ENCODE data around the gene ELP1. TPM values are rescaled to one million over a fixed set of nuclear protein-coding genes. Genes with fewer than 3 reads are reported as not detected.
"Not testable (repeated sequence)": the region's sequence is repeated elsewhere in the genome, so short reads cannot be mapped to it uniquely, and the experiment has no call there.

The ELP1 gene
- total RNA-seq, 1 experiment from 2014 or later: 28.9 TPM

DNA sequence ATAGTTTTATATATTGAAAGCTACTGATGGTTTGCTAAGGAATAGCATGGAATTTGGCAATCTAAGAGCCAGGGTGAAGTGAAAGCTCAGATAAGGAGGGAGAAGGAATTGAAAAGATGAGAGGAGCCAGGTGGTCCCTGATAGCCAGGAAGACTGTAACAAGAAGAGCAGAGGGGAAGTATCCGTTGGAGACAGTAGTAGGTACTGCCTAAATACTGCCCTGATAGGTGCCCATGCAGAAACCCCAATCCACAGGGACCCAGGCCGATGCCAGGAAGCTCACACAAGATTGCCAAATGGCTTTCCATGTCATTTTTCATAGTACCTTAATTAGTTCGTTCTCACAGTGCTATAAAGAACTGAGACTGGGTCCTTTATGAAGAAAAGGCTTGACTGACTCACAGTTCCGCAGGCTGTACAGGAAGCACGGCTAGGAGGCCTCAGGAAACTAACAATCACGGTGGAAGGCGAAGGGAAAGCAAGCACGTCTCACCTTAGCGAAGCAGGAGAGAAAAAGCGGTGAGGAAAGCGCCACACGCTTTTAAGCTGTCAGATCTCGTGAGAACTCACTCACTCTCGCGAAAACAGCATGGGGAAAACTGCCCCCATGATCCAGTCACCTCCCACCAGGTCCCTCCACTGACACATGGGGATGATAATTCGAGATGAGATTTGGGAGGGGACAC is 91.2 kb downstream of the ELP1 start:
- Histone ChIP-seq H3K4me3 (ENCODE audit: insufficient read depth, low read depth, low read length) (no peak overlapping the region), H3K27me3 (ENCODE audit: control insufficient read depth, insufficient read depth, low read length) (no peaks in the 10 kb centered on the region), H3K36me3 (replicated peaks; ENCODE audit: control insufficient read depth, insufficient read depth, low read length) (no peaks in the 10 kb centered on the region)
- no peak for DNase-seq

DNA sequence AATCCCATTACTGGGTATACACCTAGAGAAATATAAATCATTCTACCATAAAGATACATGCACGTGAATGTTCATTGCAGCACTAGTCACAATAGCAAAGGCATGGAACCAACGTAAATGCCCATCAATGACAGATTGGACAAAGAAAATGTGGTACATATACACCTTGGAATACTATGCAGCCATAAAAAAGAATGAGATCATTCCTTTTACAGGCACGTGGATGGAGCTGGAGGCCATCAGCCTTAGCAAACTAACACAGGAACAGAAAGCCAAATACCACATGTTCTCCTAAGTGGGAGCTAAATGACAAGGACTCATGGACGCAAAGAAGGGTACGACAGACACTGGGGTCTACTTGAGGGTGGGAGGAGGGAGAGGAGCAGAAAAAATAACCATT is 94.4 kb downstream of the ELP1 start:
- not testable (repeated sequence) for H3K36me3 ChIP-seq (replicated peaks; ENCODE audit: control insufficient read depth, insufficient read depth, low read length); DNase-seq; H3K27me3 ChIP-seq (ENCODE audit: control insufficient read depth, insufficient read depth, low read length); H3K4me3 ChIP-seq (ENCODE audit: insufficient read depth, low read depth, low read length)

DNA sequence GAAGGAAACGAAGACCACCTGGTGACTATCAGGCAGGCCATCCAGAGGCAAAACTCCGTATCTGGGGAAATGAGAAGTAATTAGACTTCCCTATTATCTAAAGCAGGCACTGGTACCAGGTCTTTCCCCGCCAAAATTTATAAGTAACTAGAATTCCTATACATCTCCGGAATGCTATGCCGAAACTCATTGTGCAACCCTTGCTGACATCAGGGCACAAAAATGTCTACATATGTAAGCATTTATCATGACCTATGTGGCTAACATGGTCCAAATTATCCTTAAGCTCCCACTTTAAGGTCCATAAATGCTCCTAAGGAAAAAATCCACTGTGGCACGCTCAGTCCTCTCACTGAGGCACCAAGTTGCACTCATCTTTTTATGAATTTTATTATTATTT is 95.9 kb downstream of the ELP1 start:
- no peak overlapping the region for H3K4me3 ChIP-seq (ENCODE audit: insufficient read depth, low read depth, low read length)
- no peak for DNase-seq
- no peaks in the 10 kb centered on the region for H3K36me3 ChIP-seq (replicated peaks; ENCODE audit: control insufficient read depth, insufficient read depth, low read length)
- no peaks in the 10 kb centered on the region for H3K27me3 ChIP-seq (ENCODE audit: control insufficient read depth, insufficient read depth, low read length)

DNA sequence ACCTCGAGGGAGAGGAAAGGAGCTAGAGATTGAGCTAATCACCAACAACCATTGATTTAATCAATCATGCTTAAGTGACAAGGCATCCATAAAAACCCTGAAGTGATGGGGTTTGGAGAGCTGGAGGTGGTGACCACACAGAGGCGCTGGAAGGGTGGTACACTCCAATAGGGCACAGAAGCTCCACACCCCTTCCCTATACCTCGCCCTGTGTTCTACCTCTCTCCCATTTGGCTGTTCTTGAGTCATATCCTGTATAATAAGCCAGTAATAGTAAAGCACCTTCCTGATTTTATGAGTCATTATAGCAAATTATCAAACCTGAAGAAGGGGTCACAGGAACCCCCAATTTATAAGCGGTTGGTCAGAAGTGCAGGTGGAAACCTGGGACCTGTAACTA is 96.4 kb downstream of the ELP1 start:
- H3K4me3 ChIP-seq (ENCODE audit: insufficient read depth, low read depth, low read length): no peak overlapping the region
- no peak for DNase-seq
- H3K27me3 ChIP-seq (ENCODE audit: control insufficient read depth, insufficient read depth, low read length): no peaks in the 10 kb centered on the region
- no peaks in the 10 kb centered on the region for H3K36me3 ChIP-seq (replicated peaks; ENCODE audit: control insufficient read depth, insufficient read depth, low read length)

DNA sequence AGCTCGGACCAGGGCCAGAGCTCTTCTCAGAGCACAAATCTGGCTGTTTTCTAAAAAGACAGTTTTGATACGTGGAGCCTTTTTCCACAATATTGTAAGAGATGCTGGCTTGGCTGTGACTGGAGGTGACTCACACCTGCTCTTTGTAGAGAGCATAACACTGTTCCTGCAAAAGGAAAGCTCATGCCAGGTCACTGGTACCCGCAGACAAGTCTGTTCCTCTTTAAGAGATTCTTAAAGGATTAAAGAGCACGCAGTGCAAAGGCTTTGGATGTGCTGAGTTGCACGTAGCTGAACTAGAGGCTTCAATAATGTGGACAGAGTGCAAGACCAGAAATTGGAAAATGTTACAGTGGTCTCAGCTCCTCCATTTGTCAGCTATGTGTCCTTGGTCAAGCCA is 97.1 kb downstream of the ELP1 start:
- Histone ChIP-seq H3K36me3 (replicated peaks; ENCODE audit: control insufficient read depth, insufficient read depth, low read length) (no peaks in the 10 kb centered on the region), H3K27me3 (ENCODE audit: control insufficient read depth, insufficient read depth, low read length) (no peaks in the 10 kb centered on the region), H3K4me3 (ENCODE audit: insufficient read depth, low read depth, low read length) (no peak overlapping the region)
- DNase-seq: no peak

DNA sequence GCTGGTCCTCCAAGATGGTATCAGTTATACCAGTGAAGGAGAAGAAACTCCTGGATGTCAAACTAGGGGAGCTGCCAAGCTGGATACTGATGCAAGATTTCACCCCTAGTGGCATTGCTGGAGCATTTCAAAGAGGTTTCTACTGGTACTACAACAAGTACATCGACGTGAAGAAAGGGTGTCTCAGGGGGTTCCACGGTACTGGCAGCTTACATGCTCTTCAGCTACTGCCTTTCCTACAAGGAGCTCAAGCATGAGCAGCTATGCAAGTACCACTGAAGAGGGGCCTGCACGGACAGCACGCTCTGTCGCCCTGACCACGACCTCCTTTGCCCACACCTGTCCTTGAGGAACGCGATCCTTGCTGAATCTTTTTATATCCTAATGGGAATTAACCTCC is 97.6 kb downstream of the ELP1 start:
- H3K4me3 ChIP-seq (ENCODE audit: insufficient read depth, low read depth, low read length): no peak overlapping the region
- H3K27me3 ChIP-seq (ENCODE audit: control insufficient read depth, insufficient read depth, low read length): no peaks in the 10 kb centered on the region
- DNase-seq: no peak
- H3K36me3 ChIP-seq (replicated peaks; ENCODE audit: control insufficient read depth, insufficient read depth, low read length): no peaks in the 10 kb centered on the region

DNA sequence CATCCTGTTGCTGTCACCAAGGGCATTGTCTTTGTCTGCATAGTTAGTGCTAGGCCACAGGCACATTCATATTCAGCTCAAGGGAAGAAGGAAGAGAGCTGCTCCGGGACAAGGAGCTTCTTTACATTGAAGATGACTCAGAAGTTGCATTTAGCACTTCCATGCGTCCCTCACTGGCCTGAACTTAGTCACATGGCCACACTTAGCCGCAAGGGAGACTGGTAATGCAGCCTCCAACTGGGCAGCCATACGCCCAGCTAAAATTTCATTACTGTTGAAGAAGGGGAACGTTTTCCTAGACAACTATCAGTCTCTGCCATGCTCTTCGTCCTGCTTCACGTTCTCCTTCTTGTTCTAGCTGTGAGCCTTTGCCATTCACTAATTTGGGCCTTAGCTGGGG is 98.1 kb downstream of the ELP1 start:
- H3K27me3 ChIP-seq (ENCODE audit: control insufficient read depth, insufficient read depth, low read length): no peaks in the 10 kb centered on the region
- no peaks in the 10 kb centered on the region for H3K36me3 ChIP-seq (replicated peaks; ENCODE audit: control insufficient read depth, insufficient read depth, low read length)
- H3K4me3 ChIP-seq (ENCODE audit: insufficient read depth, low read depth, low read length): no peak overlapping the region
- no peak for DNase-seq

DNA sequence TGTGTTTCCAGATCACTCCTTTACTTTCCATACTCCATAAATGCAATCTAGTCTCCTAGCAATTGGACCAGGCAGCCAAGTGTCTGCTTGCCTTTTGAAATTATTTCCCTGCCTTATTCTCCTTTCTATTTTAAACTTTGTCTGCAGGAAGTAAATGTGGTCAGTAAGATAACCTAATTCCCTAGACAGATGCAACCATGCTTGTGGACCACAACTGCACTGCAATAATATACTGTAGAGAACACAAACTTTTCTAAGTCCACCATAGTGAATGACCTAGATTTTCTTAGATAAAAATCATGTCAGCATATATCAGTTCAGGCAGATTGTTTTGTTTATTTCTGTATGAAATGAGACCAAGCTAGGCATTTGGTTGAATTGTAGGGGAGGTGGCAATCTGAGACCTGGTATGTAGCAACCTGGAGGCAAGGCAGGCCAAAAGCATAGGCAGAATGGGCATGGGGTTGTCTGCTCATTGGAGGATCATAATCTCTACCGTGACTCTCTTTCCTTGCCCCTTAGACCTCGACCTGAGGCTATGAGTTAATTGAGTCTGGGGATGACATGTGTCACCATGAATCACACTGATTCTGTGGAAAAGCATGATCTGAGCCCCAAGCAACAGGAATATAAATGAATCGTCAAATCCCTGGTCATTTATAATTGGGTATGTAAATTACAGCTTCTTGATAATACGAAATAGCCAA is 98.8 kb downstream of the ELP1 start:
- H3K36me3 ChIP-seq (replicated peaks; ENCODE audit: control insufficient read depth, insufficient read depth, low read length): no peaks in the 10 kb centered on the region
- DNase-seq: no peak
- no peak overlapping the region for H3K4me3 ChIP-seq (ENCODE audit: insufficient read depth, low read depth, low read length)
- H3K27me3 ChIP-seq (ENCODE audit: control insufficient read depth, insufficient read depth, low read length): no peaks in the 10 kb centered on the region

DNA sequence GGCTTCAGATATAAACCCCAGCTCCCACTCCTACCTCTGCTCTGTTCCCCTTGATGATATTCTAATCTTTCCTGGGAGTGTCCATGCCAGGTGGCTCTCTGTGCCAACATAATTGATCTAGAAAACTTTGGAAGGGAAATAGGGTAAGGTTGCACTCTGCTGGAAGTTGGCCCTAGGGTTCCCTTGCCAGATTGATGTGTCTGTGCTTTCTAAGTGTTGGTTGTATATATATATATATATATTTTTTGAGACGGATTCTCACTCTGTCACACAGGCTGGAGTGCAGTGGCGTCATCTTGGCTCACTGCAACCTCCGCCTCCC is 101.8 kb downstream of the ELP1 start:
- Histone ChIP-seq H3K4me3 (ENCODE audit: insufficient read depth, low read depth, low read length) (no peak overlapping the region), H3K36me3 (replicated peaks; ENCODE audit: control insufficient read depth, insufficient read depth, low read length) (no peaks in the 10 kb centered on the region), H3K27me3 (ENCODE audit: control insufficient read depth, insufficient read depth, low read length) (no peaks in the 10 kb centered on the region)
- no peak for DNase-seq

DNA sequence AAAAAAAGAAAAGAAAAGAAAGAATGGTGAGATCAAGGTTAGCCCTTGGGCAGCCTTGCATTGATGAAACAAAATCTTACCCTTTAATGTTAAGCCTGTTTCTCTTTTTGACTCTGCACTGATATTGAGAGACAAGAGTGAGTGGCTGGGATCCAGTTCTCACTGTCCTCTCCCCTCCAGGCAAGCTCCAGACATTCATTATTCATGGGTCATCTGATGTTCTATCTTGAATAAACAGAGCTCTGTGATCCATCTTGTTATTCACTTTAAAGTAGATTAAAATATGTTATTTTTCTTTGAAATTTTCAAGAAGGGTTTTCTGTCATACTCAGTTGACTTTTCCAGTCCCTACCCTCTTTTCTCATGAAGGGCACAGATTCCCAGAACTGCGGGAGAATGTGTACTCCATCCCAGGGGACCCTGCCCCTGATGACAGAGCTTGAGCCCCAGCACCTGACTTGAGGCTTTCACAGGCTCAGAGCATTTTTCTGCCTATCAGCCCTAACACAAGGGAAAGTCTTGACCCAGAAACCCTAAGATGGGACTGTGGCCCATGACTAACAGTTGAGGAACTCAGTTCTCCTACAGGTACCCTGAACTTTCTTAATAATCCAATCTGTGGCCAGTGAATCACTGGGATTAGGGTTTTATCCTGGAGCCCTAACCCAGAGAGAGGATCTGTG is 102.3 kb downstream of the ELP1 start:
- DNase-seq: no peak
- Histone ChIP-seq H3K4me3 (ENCODE audit: insufficient read depth, low read depth, low read length) (no peak overlapping the region), H3K27me3 (ENCODE audit: control insufficient read depth, insufficient read depth, low read length) (no peaks in the 10 kb centered on the region), H3K36me3 (replicated peaks; ENCODE audit: control insufficient read depth, insufficient read depth, low read length) (no peaks in the 10 kb centered on the region)

DNA sequence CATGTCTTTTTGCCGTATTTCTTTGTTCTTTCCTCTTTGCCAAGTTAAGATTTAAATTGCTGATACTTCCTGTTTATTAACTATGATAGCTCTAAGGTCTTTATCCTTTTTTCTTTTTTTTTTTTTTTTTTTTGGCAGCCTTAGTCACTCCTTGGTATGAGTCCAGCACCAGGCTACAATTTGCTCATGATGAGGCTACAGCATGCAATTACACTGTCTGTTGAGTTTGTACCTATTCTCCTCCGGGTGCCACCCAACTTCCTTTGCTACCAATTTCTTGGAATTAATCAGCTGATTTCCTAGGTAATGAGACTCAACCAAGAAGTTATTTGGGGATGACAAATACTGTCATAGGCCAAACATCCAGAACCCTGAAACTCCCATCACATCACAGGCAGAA is 103.7 kb downstream of the ELP1 start:
- Histone ChIP-seq H3K4me3 (ENCODE audit: insufficient read depth, low read depth, low read length) (no peak overlapping the region), H3K27me3 (ENCODE audit: control insufficient read depth, insufficient read depth, low read length) (no peaks in the 10 kb centered on the region), H3K36me3 (replicated peaks; ENCODE audit: control insufficient read depth, insufficient read depth, low read length) (no peaks in the 10 kb centered on the region)
- no peak for DNase-seq

DNA sequence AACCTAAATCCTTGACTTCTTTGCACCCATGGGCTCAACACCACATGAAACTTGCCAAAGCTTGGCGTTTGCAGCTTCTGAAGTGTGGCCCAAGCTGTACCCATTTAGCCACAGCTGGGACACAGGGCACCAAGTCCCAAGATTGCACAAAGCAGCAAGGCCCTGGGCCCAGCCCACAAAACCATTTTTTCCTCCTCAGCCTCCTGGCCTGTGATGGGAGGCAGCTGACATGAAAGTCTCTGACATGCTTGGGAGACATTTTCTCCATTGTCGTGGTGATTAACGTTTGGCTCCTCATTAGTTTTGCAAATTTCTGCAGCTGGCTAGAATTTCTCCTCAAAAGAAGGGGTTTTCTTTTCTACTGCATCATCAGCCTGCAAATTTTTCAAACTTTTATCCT is 110.1 kb downstream of the ELP1 start:
- DNase-seq: no peak
- Histone ChIP-seq H3K4me3 (ENCODE audit: insufficient read depth, low read depth, low read length) (no peak overlapping the region), H3K27me3 (ENCODE audit: control insufficient read depth, insufficient read depth, low read length) (no peaks in the 10 kb centered on the region), H3K36me3 (replicated peaks; ENCODE audit: control insufficient read depth, insufficient read depth, low read length) (no peaks in the 10 kb centered on the region)

Other genes with a start within 250 kb of the ELP1 start
- gene ACTL7B, start 78.1 kb downstream of the ELP1 start, total RNA-seq (2014; rRNA removed; shearing (Covaris generic)): not detected in 2 replicates
- gene ACTL7A, start 71.9 kb downstream of the ELP1 start, total RNA-seq (2014; rRNA removed; shearing (Covaris generic)): not detected in 2 replicates
- gene ABITRAM, start 276 bp upstream of the ELP1 start, total RNA-seq (2014; rRNA removed; shearing (Covaris generic)): 5.2 and 7.6 TPM in 2 replicates
- 73.6 and 81.0 TPM in 2 replicates for gene CTNNAL1, start 79.4 kb upstream of the ELP1 start, total RNA-seq (2014; rRNA removed; shearing (Covaris generic))
- gene TMEM245, start 185.8 kb upstream of the ELP1 start, total RNA-seq (2014; rRNA removed; shearing (Covaris generic)): 30.4 and 46.2 TPM in 2 replicates
- 0.14 and 0.18 TPM in 2 replicates for gene FRRS1L, start 233.1 kb upstream of the ELP1 start, total RNA-seq (2014; rRNA removed; shearing (Covaris generic))

All from H7 (cell line).